ENCODE results near the gene PPARA.

DNA sequence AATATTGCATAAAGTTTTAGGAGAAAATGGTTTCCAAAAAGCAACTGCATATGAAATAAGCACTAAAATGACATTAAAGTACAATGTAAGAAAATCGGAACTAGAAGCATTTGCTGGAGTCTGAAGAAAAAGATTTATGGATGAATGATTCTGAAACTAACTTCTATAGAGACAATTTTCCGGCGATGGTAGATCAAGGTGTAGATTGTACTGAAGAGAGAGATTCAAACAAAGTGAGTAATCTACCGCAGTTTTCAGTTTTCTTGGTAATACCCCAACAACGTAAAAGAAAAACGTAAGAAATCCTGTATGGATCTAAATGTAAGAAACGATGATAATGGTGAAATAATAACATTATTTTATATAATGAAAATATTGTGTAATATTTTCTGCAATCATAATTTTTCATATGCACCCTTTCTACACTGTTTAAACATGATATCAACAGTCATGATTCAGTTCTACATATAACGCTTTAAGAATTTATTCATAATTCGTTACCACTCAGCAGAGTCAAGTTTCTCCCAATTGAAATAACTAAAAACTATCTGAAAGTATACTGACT lies 101.6 kb downstream of the PPARA start:
- TF ChIP-seq, protein P1, sequence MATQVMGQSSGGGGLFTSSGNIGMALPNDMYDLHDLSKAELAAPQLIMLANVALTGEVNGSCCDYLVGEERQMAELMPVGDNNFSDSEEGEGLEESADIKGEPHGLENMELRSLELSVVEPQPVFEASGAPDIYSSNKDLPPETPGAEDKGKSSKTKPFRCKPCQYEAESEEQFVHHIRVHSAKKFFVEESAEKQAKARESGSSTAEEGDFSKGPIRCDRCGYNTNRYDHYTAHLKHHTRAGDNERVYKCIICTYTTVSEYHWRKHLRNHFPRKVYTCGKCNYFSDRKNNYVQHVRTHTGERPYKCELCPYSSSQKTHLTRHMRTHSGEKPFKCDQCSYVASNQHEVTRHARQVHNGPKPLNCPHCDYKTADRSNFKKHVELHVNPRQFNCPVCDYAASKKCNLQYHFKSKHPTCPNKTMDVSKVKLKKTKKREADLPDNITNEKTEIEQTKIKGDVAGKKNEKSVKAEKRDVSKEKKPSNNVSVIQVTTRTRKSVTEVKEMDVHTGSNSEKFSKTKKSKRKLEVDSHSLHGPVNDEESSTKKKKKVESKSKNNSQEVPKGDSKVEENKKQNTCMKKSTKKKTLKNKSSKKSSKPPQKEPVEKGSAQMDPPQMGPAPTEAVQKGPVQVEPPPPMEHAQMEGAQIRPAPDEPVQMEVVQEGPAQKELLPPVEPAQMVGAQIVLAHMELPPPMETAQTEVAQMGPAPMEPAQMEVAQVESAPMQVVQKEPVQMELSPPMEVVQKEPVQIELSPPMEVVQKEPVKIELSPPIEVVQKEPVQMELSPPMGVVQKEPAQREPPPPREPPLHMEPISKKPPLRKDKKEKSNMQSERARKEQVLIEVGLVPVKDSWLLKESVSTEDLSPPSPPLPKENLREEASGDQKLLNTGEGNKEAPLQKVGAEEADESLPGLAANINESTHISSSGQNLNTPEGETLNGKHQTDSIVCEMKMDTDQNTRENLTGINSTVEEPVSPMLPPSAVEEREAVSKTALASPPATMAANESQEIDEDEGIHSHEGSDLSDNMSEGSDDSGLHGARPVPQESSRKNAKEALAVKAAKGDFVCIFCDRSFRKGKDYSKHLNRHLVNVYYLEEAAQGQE (IDR thresholded peaks at IDR 0.05; ENCODE audit: insufficient replicate concordance, low read depth): no peak
- TF ChIP-seq, protein P2, sequence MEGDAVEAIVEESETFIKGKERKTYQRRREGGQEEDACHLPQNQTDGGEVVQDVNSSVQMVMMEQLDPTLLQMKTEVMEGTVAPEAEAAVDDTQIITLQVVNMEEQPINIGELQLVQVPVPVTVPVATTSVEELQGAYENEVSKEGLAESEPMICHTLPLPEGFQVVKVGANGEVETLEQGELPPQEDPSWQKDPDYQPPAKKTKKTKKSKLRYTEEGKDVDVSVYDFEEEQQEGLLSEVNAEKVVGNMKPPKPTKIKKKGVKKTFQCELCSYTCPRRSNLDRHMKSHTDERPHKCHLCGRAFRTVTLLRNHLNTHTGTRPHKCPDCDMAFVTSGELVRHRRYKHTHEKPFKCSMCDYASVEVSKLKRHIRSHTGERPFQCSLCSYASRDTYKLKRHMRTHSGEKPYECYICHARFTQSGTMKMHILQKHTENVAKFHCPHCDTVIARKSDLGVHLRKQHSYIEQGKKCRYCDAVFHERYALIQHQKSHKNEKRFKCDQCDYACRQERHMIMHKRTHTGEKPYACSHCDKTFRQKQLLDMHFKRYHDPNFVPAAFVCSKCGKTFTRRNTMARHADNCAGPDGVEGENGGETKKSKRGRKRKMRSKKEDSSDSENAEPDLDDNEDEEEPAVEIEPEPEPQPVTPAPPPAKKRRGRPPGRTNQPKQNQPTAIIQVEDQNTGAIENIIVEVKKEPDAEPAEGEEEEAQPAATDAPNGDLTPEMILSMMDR (IDR thresholded peaks at IDR 0.05; ENCODE audit: insufficient read depth, low read length): no peak
- TF ChIP-seq POLR2AphosphoS5 (IDR thresholded peaks at IDR 0.05; ENCODE audit: low read depth) (no peak), GABPA (IDR thresholded peaks at IDR 0.05; ENCODE audit: low read depth) (no peak)
